Fibroblast of mammary gland (primary cell): ENCODE results near the gene MYH9.
A peak's percentile ranks its signal among the peaks of the same experiment; 100 is the strongest.

Source experiments
- DNase-seq: peaks from one replicate; pipeline ENCODE4 v3.0.0-alpha.2; 2010; ENCODE audit warnings: low read depth
- H3K4me3 ChIP-seq: 2 replicates; pipeline ENCODE4 v1.5.1; 2011; ENCODE audit warnings: low read depth, mild to moderate bottlenecking, low read length, moderate library complexity; ENCODE audit not compliant: control insufficient read depth
- TF ChIP-seq, protein P1 (sequence below): conservative IDR thresholded peaks from 2 replicates; pipeline ENCODE4 v1.5.1; 2011; ENCODE audit warnings: low read depth, low read length, inconsistent platforms; ENCODE audit not compliant: control insufficient read depth, insufficient read depth

Gene MYH9

GRCh38 chr22:36381513-36382128 lies 6.1 kb downstream of the MYH9 start:
- TF ChIP-seq, protein P1, sequence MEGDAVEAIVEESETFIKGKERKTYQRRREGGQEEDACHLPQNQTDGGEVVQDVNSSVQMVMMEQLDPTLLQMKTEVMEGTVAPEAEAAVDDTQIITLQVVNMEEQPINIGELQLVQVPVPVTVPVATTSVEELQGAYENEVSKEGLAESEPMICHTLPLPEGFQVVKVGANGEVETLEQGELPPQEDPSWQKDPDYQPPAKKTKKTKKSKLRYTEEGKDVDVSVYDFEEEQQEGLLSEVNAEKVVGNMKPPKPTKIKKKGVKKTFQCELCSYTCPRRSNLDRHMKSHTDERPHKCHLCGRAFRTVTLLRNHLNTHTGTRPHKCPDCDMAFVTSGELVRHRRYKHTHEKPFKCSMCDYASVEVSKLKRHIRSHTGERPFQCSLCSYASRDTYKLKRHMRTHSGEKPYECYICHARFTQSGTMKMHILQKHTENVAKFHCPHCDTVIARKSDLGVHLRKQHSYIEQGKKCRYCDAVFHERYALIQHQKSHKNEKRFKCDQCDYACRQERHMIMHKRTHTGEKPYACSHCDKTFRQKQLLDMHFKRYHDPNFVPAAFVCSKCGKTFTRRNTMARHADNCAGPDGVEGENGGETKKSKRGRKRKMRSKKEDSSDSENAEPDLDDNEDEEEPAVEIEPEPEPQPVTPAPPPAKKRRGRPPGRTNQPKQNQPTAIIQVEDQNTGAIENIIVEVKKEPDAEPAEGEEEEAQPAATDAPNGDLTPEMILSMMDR = no peak
- no peak for DNase-seq
- no peak overlapping the region for H3K4me3 ChIP-seq

- TF ChIP-seq, protein P1 = no peak
- no peak overlapping the region for H3K4me3 ChIP-seq
- DNase-seq = peak; percentile 27
Measured at GRCh38 chr22:36379593-36380361, 8.0 kb downstream of the MYH9 start.

DNA sequence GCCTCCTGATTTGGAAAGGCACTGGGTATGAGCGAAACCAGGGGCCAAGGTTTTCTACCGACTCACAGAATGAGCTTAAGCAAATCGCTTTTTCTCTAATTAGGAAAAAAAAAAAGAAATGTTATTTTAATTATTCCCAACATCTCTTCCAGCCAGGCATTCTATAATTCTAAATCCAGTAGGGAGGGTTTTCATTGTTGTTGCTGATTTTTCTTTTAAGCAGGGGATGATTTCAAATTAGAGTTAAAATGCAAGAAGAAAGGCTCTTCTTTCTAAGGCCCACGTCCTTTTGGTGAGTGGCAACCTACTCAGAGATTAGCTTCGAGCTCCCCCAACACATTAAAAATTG lies 8.9 kb downstream of the MYH9 start:
- no peak overlapping the region for H3K4me3 ChIP-seq
- DNase-seq = no peak
- TF ChIP-seq, protein P1 = no peak

DNA sequence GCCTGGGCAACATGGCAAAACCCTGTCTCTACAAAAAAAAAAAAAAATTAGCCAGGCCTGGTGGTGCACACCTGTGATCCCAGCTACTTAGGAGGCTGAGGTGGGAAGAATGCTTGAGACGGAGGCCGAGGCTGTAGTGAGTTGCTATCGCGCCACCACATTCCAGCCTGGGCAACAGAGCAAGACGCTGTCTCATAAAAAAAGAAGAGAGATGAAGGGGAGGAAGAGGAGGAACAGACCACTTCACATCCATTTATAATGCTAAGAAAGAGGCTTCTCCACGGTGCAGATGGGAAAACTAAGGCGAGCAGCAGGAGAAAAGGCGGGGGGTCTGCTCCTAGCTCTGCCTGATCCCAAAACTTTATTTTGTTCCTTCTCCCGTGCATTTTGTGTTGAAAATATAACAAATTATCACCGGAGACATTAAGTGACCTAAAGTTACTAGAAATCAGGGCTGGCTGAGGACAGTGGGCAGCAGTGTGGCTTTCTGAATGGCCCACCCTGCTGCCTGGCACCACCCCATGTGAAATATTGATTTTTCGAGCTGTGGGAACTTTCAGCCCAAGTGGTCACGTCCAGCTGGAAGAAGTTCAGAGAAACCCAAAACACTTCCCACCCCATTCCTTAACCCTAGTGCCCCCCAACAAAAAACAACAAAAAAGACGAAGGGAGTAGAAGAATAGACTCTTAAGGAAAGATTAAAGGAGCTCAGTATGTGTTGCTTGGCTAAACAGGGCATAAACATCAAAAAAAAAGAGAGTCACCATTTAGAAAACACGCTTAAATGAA lies 9.5 kb downstream of the MYH9 start:
- DNase-seq = no peak
- no peak overlapping the region for H3K4me3 ChIP-seq
- TF ChIP-seq, protein P1 = no peak

- H3K4me3 ChIP-seq = no peak overlapping the region
- DNase-seq = no peak
- TF ChIP-seq, protein P1 = no peak
Measured at GRCh38 chr22:36377022-36377631, 10.6 kb downstream of the MYH9 start.

DNA sequence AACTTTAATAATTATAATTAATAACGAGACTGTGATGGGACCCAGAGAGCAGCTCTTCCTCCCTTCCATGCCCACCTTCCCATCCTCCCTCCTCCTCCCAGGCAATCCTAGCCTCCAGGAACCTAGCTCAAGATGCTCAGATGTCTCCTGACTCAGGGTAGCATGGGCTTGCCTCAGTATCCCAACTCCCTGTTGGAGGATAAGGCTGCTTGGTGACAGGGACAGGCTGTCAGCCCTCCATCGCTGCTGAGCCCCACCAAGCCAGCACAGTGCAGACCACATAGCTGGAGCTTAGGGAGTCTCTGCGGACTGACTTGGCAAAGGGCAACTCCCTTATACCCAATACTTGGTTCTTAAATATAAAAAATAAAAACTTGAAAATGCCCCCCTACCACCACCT lies 11.5 kb downstream of the MYH9 start:
- no peak for DNase-seq
- TF ChIP-seq, protein P1 = no peak
- no peak overlapping the region for H3K4me3 ChIP-seq
